ENCODE data around the gene OR10A4.
"Not testable (repeated sequence)": the region's sequence is repeated elsewhere in the genome, so short reads cannot be mapped to it uniquely, and the experiment has no call there.

GRCh38 chr11:6904804-6905203 is 28.4 kb downstream of the OR10A4 start:
- TF ChIP-seq CTCF (IDR thresholded peaks at IDR 0.05); POLR2AphosphoS5 (IDR thresholded peaks at IDR 0.05; ENCODE audit: insufficient read depth in 1 of 2, low read depth in 1 of 2): not testable (repeated sequence)

All from vagina (tissue), 2 donors.